ENCODE results near the gene DIDO1. TPM values are rescaled to one million over a fixed set of nuclear protein-coding genes. Genes with fewer than 3 reads are reported as not detected.

The DIDO1 gene
- total RNA-seq, 1 donor from 2014 or later = 89.1 TPM

GRCh38 chr20:62846166-62846890 is 80.0 kb downstream of the DIDO1 start:
- CTCF ChIA-PET = no interaction called here
- no peak overlapping the region for H3K4me3 Mint-ChIP-seq
- H3K9me3 Mint-ChIP-seq = no peaks in the 10 kb centered on the region
- DNase-seq (no peak), ATAC-seq (ENCODE audit: low read depth) (no peak)
- POLR2A ChIA-PET = interaction anchor here (0.6 to 1.9 kb wide), 6 partner anchors 8 to 923 kb away, joined by 3 to 8 read pairs (median 4); no protein-coding TSS in a partner anchor
- intact Hi-C loops (cut with micrococcal nuclease) = no loop called here
- no peak for TF ChIP-seq CTCF (IDR thresholded peaks at IDR 0.05)
- peaks cover 4% of the 10 kb centered on the region for H3K4me1 Mint-ChIP-seq
- H3K27ac Mint-ChIP-seq = no peak overlapping the region
- H3K36me3 Mint-ChIP-seq (ENCODE audit: low read depth) = peaks cover 51% of the 10 kb centered on the region
- H3K27me3 Mint-ChIP-seq = no peaks in the 10 kb centered on the region

GRCh38 chr20:62845416-62846160 is 80.7 kb downstream of the DIDO1 start:
- CTCF ChIA-PET = no interaction called here
- peaks cover 4% of the 10 kb centered on the region for H3K4me1 Mint-ChIP-seq
- no peaks in the 10 kb centered on the region for H3K9me3 Mint-ChIP-seq
- no peak for TF ChIP-seq CTCF (IDR thresholded peaks at IDR 0.05)
- H3K4me3 Mint-ChIP-seq = no peak overlapping the region
- H3K27me3 Mint-ChIP-seq = no peaks in the 10 kb centered on the region
- intact Hi-C loops (cut with micrococcal nuclease) = no loop called here
- peaks cover 50% of the 10 kb centered on the region for H3K36me3 Mint-ChIP-seq (ENCODE audit: low read depth)
- ATAC-seq (ENCODE audit: low read depth) (no peak), DNase-seq (no peak)
- no peak overlapping the region for H3K27ac Mint-ChIP-seq
- POLR2A ChIA-PET = interaction anchor here (0.7 to 1.9 kb wide), 2 partner anchors 12 to 13 kb away, joined by 3 to 8 read pairs; no protein-coding TSS in a partner anchor

- Mint-ChIP-seq H3K4me3 (no peak overlapping the region), H3K27ac (no peak overlapping the region), H3K27me3 (no peaks in the 10 kb centered on the region), H3K36me3 (ENCODE audit: low read depth) (peaks cover 47% of the 10 kb centered on the region), H3K9me3 (no peaks in the 10 kb centered on the region), H3K4me1 (peaks cover 8% of the 10 kb centered on the region)
- intact Hi-C loops (cut with micrococcal nuclease) = no loop called here
- no peak for DNase-seq
- CTCF ChIA-PET = no interaction called here
- no peak for ATAC-seq (ENCODE audit: low read depth)
- no peak for TF ChIP-seq CTCF (IDR thresholded peaks at IDR 0.05)
- POLR2A ChIA-PET = no interaction called here
Measured at GRCh38 chr20:62844182-62844581, 82.1 kb downstream of the DIDO1 start.

GRCh38 chr20:62843656-62844055 is 82.6 kb downstream of the DIDO1 start:
- Mint-ChIP-seq H3K27me3 (no peaks in the 10 kb centered on the region), H3K4me1 (peaks cover 8% of the 10 kb centered on the region), H3K36me3 (ENCODE audit: low read depth) (peaks cover 44% of the 10 kb centered on the region), H3K27ac (no peak overlapping the region), H3K9me3 (no peaks in the 10 kb centered on the region), H3K4me3 (no peak overlapping the region)
- no peak for TF ChIP-seq CTCF (IDR thresholded peaks at IDR 0.05)
- DNase-seq = no peak
- no peak for ATAC-seq (ENCODE audit: low read depth)
- intact Hi-C loops (cut with micrococcal nuclease) = no loop called here
- POLR2A ChIA-PET = no interaction called here
- CTCF ChIA-PET = no interaction called here

GRCh38 chr20:62841705-62842212 is 84.5 kb downstream of the DIDO1 start:
- Mint-ChIP-seq H3K4me1 (peaks cover 25% of the 10 kb centered on the region), H3K27me3 (no peaks in the 10 kb centered on the region), H3K27ac (no peak overlapping the region), H3K9me3 (no peaks in the 10 kb centered on the region), H3K4me3 (no peak overlapping the region), H3K36me3 (ENCODE audit: low read depth) (peaks cover 35% of the 10 kb centered on the region)
- DNase-seq = no peak
- intact Hi-C loops (cut with micrococcal nuclease) = no loop called here
- ATAC-seq (ENCODE audit: low read depth) = no peak
- ChIA-PET POLR2A (interaction anchor here (1.0 kb wide), 1 partner anchor 48 kb away, joined by 3 read pairs; no protein-coding TSS in a partner anchor), CTCF (no interaction called here)
- TF ChIP-seq CTCF (IDR thresholded peaks at IDR 0.05) = no peak

Measured in activated B cell treated with CpG ODN at 0.5 μM for 24 hours (primary cell).